ENCODE measurements around the gene ME1. TPM values are rescaled to one million over a fixed set of nuclear protein-coding genes. Genes with fewer than 3 reads are reported as not detected.
A peak's percentile ranks its signal among the peaks of the same experiment; 100 is the strongest.
"Not testable (repeated sequence)": the region's sequence is repeated elsewhere in the genome, so short reads cannot be mapped to it uniquely, and the experiment has no call there.

Gene ME1
- total RNA-seq, 1 experiment from 2014 or later = 7.8 TPM

DNA sequence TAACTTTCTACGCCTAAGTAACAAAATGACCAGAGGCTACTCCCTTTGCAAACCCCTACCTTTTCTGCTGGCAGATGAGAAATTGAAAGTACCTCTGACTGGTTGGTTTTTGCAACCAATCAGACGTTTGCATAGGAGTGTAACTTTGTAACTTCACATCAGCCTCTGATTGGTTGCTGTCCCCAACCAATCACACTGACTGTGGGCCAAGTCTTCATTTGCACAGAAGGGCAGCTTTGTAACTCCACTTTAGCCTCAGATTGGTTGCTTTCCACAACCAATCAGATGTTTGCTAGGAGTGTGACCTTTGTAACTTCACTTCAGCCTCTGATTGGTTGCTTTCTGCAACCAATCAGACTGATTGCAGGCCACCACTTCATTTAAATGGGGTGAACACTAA is 89.1 kb downstream of the ME1 start:
- WGBS (ENCODE audit: extremely low coverage, insufficient read length, low lambda C conversion rate) = no CpG with 5 or more reads among the region's 2 CpGs
- Histone ChIP-seq H3K9ac (ENCODE audit: extremely low read depth, insufficient read length, low read length) (no peak overlapping the region), H3K4me2 (ENCODE audit: insufficient read depth, insufficient read length, low read length) (no peak overlapping the region), H3T11ph (ENCODE audit: low read length) (no peak overlapping the region), H2BK15ac (ENCODE audit: low read depth, low read length) (no peak overlapping the region), H3K14ac (ENCODE audit: insufficient read depth, low read length) (no peak overlapping the region), H3K27ac (ENCODE audit: insufficient read length, low read depth, low read length) (no peak overlapping the region), H3K56ac (ENCODE audit: insufficient read length, low read depth, low read length) (no peak overlapping the region), H4K8ac (replicated peaks; ENCODE audit: insufficient read length, low read depth, low read length) (no peak overlapping the region), H3K79me1 (ENCODE audit: insufficient read depth, low read depth, low read length, poor library complexity, severe bottlenecking) (no peaks in the 10 kb centered on the region), H2AK5ac (ENCODE audit: insufficient read length, low read length) (no peak overlapping the region), H3K27me3 (ENCODE audit: insufficient read depth, low read length) (no peaks in the 10 kb centered on the region), H3K4ac (ENCODE audit: low read depth, low read length) (no peak overlapping the region), H3K18ac (ENCODE audit: insufficient read length, low read depth, low read length) (no peak overlapping the region), H2BK120ac (ENCODE audit: low read depth, low read length, poor library complexity, severe bottlenecking) (no peak overlapping the region), H4K20me1 (ENCODE audit: control insufficient read depth, insufficient read depth, insufficient read length) (no peaks in the 10 kb centered on the region), H2BK5ac (ENCODE audit: insufficient read length, low read length) (no peak overlapping the region), H2BK12ac (ENCODE audit: insufficient read length, low read depth, low read length) (no peak overlapping the region), H4K5ac (ENCODE audit: insufficient read length, low read depth, low read length) (no peak overlapping the region), H2BK20ac (ENCODE audit: low read depth, low read length, poor library complexity, severe bottlenecking) (no peak overlapping the region), H3K23ac (ENCODE audit: insufficient read length, low read depth, low read length) (no peak overlapping the region), H3K4me1 (ENCODE audit: insufficient read depth, low read length) (no peaks in the 10 kb centered on the region), H4K91ac (ENCODE audit: insufficient read length, low read depth, low read length) (no peak overlapping the region), H2AFZ (ENCODE audit: low read length) (no peak overlapping the region), H3K79me2 (ENCODE audit: insufficient read depth, low read length) (no peaks in the 10 kb centered on the region), H3K23me2 (ENCODE audit: insufficient read length, low read depth, low read length, poor library complexity, severe bottlenecking) (no peaks in the 10 kb centered on the region), H3K9me3 (ENCODE audit: control insufficient read depth, low read depth, low read length) (no peaks in the 10 kb centered on the region)
- Mint-ChIP-seq H3K4me3 (no peak overlapping the region), H3K4me1 (no peaks in the 10 kb centered on the region), H3K27ac (no peak overlapping the region), H3K27me3 (ENCODE audit: low read depth) (no peaks in the 10 kb centered on the region), H3K9me3 (no peaks in the 10 kb centered on the region; a peak in 2 of 5 replicates), H3K36me3 (ENCODE audit: insufficient read depth in 1 of 3, low read depth in 3 of 3) (peaks cover 1 to 14% (median 7%) of the 10 kb centered on the region in 3 experiments; a peak in 6 of 7 replicates)
- TF ChIP-seq, protein P1, sequence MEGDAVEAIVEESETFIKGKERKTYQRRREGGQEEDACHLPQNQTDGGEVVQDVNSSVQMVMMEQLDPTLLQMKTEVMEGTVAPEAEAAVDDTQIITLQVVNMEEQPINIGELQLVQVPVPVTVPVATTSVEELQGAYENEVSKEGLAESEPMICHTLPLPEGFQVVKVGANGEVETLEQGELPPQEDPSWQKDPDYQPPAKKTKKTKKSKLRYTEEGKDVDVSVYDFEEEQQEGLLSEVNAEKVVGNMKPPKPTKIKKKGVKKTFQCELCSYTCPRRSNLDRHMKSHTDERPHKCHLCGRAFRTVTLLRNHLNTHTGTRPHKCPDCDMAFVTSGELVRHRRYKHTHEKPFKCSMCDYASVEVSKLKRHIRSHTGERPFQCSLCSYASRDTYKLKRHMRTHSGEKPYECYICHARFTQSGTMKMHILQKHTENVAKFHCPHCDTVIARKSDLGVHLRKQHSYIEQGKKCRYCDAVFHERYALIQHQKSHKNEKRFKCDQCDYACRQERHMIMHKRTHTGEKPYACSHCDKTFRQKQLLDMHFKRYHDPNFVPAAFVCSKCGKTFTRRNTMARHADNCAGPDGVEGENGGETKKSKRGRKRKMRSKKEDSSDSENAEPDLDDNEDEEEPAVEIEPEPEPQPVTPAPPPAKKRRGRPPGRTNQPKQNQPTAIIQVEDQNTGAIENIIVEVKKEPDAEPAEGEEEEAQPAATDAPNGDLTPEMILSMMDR (conservative IDR thresholded peaks at IDR 0.05) = no peak
- DNase-seq = no peak

DNA sequence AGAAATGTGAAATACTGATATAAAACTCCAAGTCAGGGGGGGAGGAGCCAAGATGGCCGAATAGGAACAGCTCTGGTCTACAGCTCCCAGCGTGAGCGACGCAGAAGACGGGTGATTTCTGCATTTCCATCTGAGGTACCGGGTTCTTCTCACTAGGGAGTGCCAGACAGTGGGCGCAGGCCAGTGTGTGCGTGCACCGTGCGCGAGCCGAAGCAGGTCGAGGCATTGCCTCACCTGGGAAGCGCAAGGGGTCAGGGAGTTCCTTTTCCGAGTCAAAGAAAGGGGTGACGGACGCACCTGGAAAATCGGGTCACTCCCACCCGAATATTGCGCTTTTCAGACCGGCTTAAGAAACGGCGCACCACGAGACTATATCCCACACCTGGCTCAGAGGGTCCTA is 96.9 kb downstream of the ME1 start:
- not testable (repeated sequence) for H3K56ac ChIP-seq (ENCODE audit: insufficient read length, low read depth, low read length); H2BK20ac ChIP-seq (ENCODE audit: low read depth, low read length, poor library complexity, severe bottlenecking); H3K79me2 ChIP-seq (ENCODE audit: insufficient read depth, low read length); H3K18ac ChIP-seq (ENCODE audit: insufficient read length, low read depth, low read length); H3T11ph ChIP-seq (ENCODE audit: low read length); H4K8ac ChIP-seq (replicated peaks; ENCODE audit: insufficient read length, low read depth, low read length); H3K23me2 ChIP-seq (ENCODE audit: insufficient read length, low read depth, low read length, poor library complexity, severe bottlenecking); H3K27ac ChIP-seq (ENCODE audit: insufficient read length, low read depth, low read length); H3K14ac ChIP-seq (ENCODE audit: insufficient read depth, low read length); H3K4me2 ChIP-seq (ENCODE audit: insufficient read depth, insufficient read length, low read length); H2BK15ac ChIP-seq (ENCODE audit: low read depth, low read length); H2BK5ac ChIP-seq (ENCODE audit: insufficient read length, low read length); H3K23ac ChIP-seq (ENCODE audit: insufficient read length, low read depth, low read length); H3K9me3 ChIP-seq (ENCODE audit: control insufficient read depth, low read depth, low read length); H3K9ac ChIP-seq (ENCODE audit: extremely low read depth, insufficient read length, low read length); H2BK120ac ChIP-seq (ENCODE audit: low read depth, low read length, poor library complexity, severe bottlenecking); H3K4ac ChIP-seq (ENCODE audit: low read depth, low read length); H3K27me3 Mint-ChIP-seq (ENCODE audit: low read depth); DNase-seq; H3K27me3 ChIP-seq (ENCODE audit: insufficient read depth, low read length); H2AFZ ChIP-seq (ENCODE audit: low read length); H3K79me1 ChIP-seq (ENCODE audit: insufficient read depth, low read depth, low read length, poor library complexity, severe bottlenecking); H2AK5ac ChIP-seq (ENCODE audit: insufficient read length, low read length); H4K20me1 ChIP-seq (ENCODE audit: control insufficient read depth, insufficient read depth, insufficient read length); H3K9me3 Mint-ChIP-seq; H3K4me1 ChIP-seq (ENCODE audit: insufficient read depth, low read length); H3K4me1 Mint-ChIP-seq; H2BK12ac ChIP-seq (ENCODE audit: insufficient read length, low read depth, low read length); H4K5ac ChIP-seq (ENCODE audit: insufficient read length, low read depth, low read length); H4K91ac ChIP-seq (ENCODE audit: insufficient read length, low read depth, low read length)
- Mint-ChIP-seq H3K4me3 (peak overlapping the region; percentile 40 to 47; a peak in 3 of 5 replicates), H3K27ac (peak overlapping the region; percentile 85 to 93 (median 90); a peak in 5 of 7 replicates), H3K36me3 (ENCODE audit: insufficient read depth in 1 of 3, low read depth in 3 of 3) (peaks cover 0 to 11% (median 7%) of the 10 kb centered on the region in 3 experiments; a peak in 4 of 7 replicates)
- no CpG with 5 or more reads among the region's 24 CpGs for WGBS (ENCODE audit: extremely low coverage, insufficient read length, low lambda C conversion rate)
